Nephron progenitor cell (in vitro differentiated cells): ENCODE data around the gene BBS9.

ENCODE experiments used
- DNase-seq: peaks from one replicate; pipeline ENCODE4 v3.0.0; 2021
- H3K27ac Mint-ChIP-seq: 2 replicates; pipeline ENCODE4 v1.8.0; 2021; ENCODE audit warnings: mild to moderate bottlenecking, moderate library complexity, mixed read lengths
- H3K27me3 Mint-ChIP-seq: 2 replicates; pipeline ENCODE4 v1.8.0; 2021; ENCODE audit warnings: mild to moderate bottlenecking, low read depth, mixed read lengths; ENCODE audit not compliant: poor library complexity
- H3K36me3 Mint-ChIP-seq: 2 replicates; pipeline ENCODE4 v1.8.0; 2021; ENCODE audit warnings: low read depth, mixed read lengths
- H3K4me1 Mint-ChIP-seq: 2 replicates; pipeline ENCODE4 v1.8.0; 2021; ENCODE audit warnings: mixed read lengths
- H3K4me3 Mint-ChIP-seq: 2 replicates; pipeline ENCODE4 v1.8.0; 2021; ENCODE audit warnings: mild to moderate bottlenecking, moderate library complexity, mixed read lengths
- H3K9me3 Mint-ChIP-seq: 2 replicates; pipeline ENCODE4 v1.8.0; 2021; ENCODE audit warnings: mild to moderate bottlenecking, moderate library complexity, mixed read lengths
- TF ChIP-seq, protein P1 (sequence below): fragments of 200-600 bp; sonication (generic); IDR thresholded peaks from 2 replicates; pipeline ENCODE4 v1.5.0; 2021; ENCODE audit warnings: antibody characterized with exemption

Gene BBS9

DNA sequence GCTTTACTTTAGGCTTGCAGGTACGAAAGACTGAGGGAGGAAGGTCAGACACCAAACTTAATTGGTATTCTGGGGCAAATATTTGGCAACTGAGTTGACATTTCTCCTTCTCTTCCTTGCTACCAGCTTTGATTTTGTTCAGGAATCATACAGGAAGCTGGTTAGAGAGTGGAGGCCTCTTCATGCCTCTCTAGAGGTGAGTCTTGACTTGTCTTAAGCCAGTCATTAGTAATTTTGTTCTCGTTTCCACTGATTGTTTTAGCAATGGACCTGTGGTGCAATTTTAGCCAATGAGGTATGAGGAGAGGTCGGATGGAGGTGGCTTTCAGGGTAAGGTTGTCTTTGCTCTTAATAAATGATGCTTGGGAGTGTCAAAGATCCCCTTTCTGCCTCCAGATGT, 17.8 kb upstream of the BBS9 start:
- peaks cover 35% of the 10 kb centered on the region for H3K27me3 Mint-ChIP-seq
- H3K4me1 Mint-ChIP-seq = peaks cover 28% of the 10 kb centered on the region
- H3K36me3 Mint-ChIP-seq = no peaks in the 10 kb centered on the region
- no peak overlapping the region for H3K4me3 Mint-ChIP-seq
- DNase-seq = no peak
- H3K27ac Mint-ChIP-seq = no peak overlapping the region
- TF ChIP-seq, protein P1, sequence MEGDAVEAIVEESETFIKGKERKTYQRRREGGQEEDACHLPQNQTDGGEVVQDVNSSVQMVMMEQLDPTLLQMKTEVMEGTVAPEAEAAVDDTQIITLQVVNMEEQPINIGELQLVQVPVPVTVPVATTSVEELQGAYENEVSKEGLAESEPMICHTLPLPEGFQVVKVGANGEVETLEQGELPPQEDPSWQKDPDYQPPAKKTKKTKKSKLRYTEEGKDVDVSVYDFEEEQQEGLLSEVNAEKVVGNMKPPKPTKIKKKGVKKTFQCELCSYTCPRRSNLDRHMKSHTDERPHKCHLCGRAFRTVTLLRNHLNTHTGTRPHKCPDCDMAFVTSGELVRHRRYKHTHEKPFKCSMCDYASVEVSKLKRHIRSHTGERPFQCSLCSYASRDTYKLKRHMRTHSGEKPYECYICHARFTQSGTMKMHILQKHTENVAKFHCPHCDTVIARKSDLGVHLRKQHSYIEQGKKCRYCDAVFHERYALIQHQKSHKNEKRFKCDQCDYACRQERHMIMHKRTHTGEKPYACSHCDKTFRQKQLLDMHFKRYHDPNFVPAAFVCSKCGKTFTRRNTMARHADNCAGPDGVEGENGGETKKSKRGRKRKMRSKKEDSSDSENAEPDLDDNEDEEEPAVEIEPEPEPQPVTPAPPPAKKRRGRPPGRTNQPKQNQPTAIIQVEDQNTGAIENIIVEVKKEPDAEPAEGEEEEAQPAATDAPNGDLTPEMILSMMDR = no peak
- no peaks in the 10 kb centered on the region for H3K9me3 Mint-ChIP-seq

DNA sequence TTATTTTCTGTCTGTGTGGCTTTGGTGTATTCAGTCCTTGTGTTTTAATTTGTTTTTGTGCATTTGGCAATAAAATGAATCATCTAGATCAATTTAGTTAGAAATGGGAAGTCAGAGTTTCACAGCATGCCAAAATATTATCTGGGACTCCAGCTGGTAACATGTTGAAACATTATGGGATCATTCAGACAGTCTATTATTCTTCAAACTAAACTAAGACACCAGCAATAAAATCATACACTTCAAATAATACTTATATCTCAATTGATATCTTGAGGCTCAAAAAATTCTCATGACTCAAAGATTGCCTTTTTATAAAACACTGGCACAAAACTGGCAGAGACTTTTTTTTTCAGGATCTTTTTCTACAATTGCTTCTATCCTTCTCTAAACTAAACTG, 14.4 kb upstream of the BBS9 start:
- Mint-ChIP-seq H3K4me3 (no peak overlapping the region), H3K27ac (no peak overlapping the region), H3K36me3 (peaks cover 7% of the 10 kb centered on the region), H3K4me1 (peaks cover 1% of the 10 kb centered on the region), H3K9me3 (peaks cover 27% of the 10 kb centered on the region), H3K27me3 (peaks cover 52% of the 10 kb centered on the region)
- no peak for DNase-seq
- TF ChIP-seq, protein P1 = no peak

DNA sequence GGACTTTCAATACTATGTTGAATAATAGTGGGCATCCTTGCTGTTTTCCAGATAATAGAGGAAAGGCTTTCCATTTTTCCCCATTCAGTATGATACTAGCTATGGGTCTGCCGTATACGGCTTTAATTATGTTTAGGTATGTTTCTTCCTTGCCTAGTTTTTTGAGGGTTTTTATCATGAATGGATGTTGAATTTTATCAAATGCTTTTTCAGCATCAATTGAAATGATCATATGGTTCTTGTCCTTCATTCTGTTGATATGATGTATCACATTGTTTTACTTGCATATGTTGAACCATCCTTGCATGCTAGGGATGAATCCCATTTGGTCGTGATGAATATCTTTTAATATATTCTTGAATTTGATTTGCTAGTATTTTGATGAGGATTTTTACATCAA, 11.0 kb upstream of the BBS9 start:
- no peaks in the 10 kb centered on the region for H3K4me1 Mint-ChIP-seq
- H3K27me3 Mint-ChIP-seq = peaks cover 42% of the 10 kb centered on the region
- DNase-seq = no peak
- peaks cover 37% of the 10 kb centered on the region for H3K9me3 Mint-ChIP-seq
- no peak overlapping the region for H3K27ac Mint-ChIP-seq
- TF ChIP-seq, protein P1 = no peak
- H3K36me3 Mint-ChIP-seq = peaks cover 7% of the 10 kb centered on the region
- H3K4me3 Mint-ChIP-seq = no peak overlapping the region

DNA sequence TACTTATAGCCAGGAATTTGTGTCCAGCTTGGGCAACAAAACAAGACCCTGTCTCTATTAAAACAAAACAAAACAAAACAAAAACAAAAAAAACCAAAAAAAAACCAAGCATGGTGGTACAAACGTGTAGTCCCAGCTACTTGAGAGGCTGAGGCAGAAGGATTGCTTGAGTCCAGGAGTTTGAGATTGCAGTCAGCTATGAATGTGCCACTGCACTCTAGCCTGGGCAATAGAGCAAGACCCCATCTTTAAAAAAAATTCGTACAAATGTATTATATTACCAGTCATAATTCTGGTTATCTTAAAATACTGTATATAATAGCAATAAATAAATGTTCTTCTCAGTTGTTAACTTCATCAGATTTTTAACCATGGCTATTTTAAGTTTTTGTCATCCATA, 2.3 kb upstream of the BBS9 start:
- H3K27ac Mint-ChIP-seq = no peak overlapping the region
- no peak overlapping the region for H3K4me3 Mint-ChIP-seq
- peaks cover 23% of the 10 kb centered on the region for H3K4me1 Mint-ChIP-seq
- DNase-seq = no peak
- H3K36me3 Mint-ChIP-seq = no peaks in the 10 kb centered on the region
- no peaks in the 10 kb centered on the region for H3K9me3 Mint-ChIP-seq
- TF ChIP-seq, protein P1 = no peak
- peaks cover 9% of the 10 kb centered on the region for H3K27me3 Mint-ChIP-seq

DNA sequence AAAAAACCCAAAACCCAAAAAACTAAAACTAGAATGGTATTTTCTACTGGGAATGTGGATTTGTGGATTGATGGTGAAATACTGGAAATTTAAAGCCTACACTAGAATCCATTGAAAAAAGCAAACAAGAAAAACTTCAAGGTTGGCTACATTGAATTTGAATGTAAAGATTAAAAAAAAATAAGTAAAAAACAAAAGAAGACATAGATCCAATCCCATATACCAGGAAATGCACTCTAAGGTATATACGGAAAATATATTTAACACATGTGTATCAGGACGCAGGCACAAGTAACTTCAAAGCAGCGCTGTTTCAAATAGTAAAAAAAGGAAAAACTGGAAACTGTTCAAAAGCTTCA, 754 bp upstream of the BBS9 start:
- TF ChIP-seq, protein P1 = no peak
- H3K36me3 Mint-ChIP-seq = no peaks in the 10 kb centered on the region
- H3K27ac Mint-ChIP-seq = no peak overlapping the region
- peaks cover 24% of the 10 kb centered on the region for H3K4me1 Mint-ChIP-seq
- DNase-seq = no peak
- H3K4me3 Mint-ChIP-seq = peak overlapping the region; percentile 98
- H3K27me3 Mint-ChIP-seq = peaks cover 7% of the 10 kb centered on the region
- peaks cover 3% of the 10 kb centered on the region for H3K9me3 Mint-ChIP-seq

DNA sequence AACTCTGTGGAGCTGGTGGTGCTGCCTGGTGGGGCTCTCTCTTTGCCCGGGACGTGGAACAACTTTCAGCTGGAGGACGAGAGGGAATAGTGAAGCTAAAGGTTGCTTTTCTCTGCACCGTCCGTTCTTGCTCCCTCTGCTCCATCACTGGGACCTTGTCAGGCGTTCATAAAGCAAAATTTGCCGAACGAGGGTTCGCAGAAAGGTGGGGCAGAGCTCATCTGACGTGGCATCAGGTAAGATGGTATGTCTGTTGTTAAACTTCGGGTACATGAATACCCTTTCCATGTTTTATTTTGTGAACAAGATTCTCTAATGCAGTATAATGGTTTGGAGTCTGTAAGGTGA, 416 bp downstream of the BBS9 start:
- peaks cover 24% of the 10 kb centered on the region for H3K4me1 Mint-ChIP-seq

More for the DNA sequence above, 416 bp downstream of the BBS9 start:
- Mint-ChIP-seq H3K4me3 (peak overlapping the region; percentile 98), H3K27me3 (peaks cover 7% of the 10 kb centered on the region), H3K36me3 (no peaks in the 10 kb centered on the region), H3K27ac (peak overlapping the region; percentile 93), H3K9me3 (peaks cover 6% of the 10 kb centered on the region)
- TF ChIP-seq, protein P1 = no peak
- DNase-seq = no peak
